Measurements from ENCODE around the gene APLP2. TPM values are rescaled to one million over a fixed set of nuclear protein-coding genes. Genes with fewer than 3 reads are reported as not detected.

Gene APLP2
- total and polyA plus RNA-seq, 2 of the 13 experiments (the other 11 are each of a cell fraction or from before 2014, with no cell fraction given) = 315 to 594 TPM

DNA sequence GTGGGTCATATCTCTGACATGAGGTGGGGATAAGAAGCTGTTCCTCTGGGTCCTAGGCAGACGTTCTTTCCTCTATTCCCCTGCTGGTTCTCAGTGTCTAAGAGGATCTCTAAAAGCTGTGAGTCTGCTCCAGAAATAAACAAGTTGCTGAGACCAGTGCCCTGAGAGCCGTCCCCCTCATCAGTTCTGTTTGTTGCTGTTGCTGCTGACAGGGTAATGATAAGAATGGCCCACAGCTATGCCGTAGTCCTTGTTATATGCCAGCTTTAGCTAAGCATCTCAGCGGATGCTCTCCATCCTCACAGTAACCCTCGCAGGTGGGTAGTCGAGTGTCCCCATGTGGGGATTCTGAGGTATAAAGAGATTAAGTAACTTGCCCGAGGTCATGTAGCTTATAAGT is 66.4 kb downstream of the APLP2 start:
- Histone ChIP-seq H3K9ac (ENCODE audit: insufficient read depth, low read depth, low read length) (no peak overlapping the region), H3K36me3 (replicated peaks in 1 of 2; ENCODE audit: control insufficient read depth in 1 of 2, insufficient read depth in 2 of 2, low read length in 2 of 2) (peaks cover 52 to 85% of the 10 kb centered on the region in 2 experiments), H3K4me3 (replicated peaks in 1 of 3; ENCODE audit: insufficient read depth in 1 of 3, low read depth in 2 of 3, low read length in 3 of 3) (no peak overlapping the region), H3K4me2 (ENCODE audit: low read depth, low read length) (no peak overlapping the region), H3K27me3 (ENCODE audit: control insufficient read depth in 1 of 2, insufficient read depth in 2 of 2, low read length in 2 of 2) (no peaks in the 10 kb centered on the region), H3K4me1 (ENCODE audit: insufficient read depth, low read length) (0 out of 2 replicates have a peak, but pooled peaks cover under 1% of the 10 kb centered on the region), H3K27ac (ENCODE audit: extremely low read length, insufficient read depth, low read length) (no peak overlapping the region), H2AFZ (ENCODE audit: low read length) (no peak overlapping the region), H3K79me2 (ENCODE audit: insufficient read depth, low read length) (peaks cover 4% of the 10 kb centered on the region), H3K9me3 (ENCODE audit: low read length) (no peaks in the 10 kb centered on the region), H4K20me1 (ENCODE audit: insufficient read depth, low read length) (no peaks in the 10 kb centered on the region)
- DNase-seq (ENCODE audit: low spot score) = no peak
- no peak for ATAC-seq
- intact Hi-C loops (cut with micrococcal nuclease; ENCODE audit: unreplicated experiment) = no loop called here
- WGBS (ENCODE audit: low lambda C conversion rate) = 81% methylated on average over 7 of the region's 7 CpGs
- in situ Hi-C loops (cut with HindIII; ENCODE audit: extremely low pct_ligation_motif_present, low pct_unique_long_range_greater_than_20kb) = loop anchor here (25.0 kb wide), 1 partner anchor 349 kb away; no protein-coding TSS in a partner anchor
- ChIA-PET CTCF (ENCODE audit: low intra/inter-chr PET ratio, low total read pairs) (no interaction called here), POLR2A (no interaction called here)
- no peak for FAIRE-seq
- no TSS peak for BruUV-seq (replicated peaks)
- TF ChIP-seq, protein P1, sequence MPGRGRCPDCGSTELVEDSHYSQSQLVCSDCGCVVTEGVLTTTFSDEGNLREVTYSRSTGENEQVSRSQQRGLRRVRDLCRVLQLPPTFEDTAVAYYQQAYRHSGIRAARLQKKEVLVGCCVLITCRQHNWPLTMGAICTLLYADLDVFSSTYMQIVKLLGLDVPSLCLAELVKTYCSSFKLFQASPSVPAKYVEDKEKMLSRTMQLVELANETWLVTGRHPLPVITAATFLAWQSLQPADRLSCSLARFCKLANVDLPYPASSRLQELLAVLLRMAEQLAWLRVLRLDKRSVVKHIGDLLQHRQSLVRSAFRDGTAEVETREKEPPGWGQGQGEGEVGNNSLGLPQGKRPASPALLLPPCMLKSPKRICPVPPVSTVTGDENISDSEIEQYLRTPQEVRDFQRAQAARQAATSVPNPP (CRISPR knock-in tag; IDR thresholded peaks at IDR 0.05) = no peak
- TF ChIP-seq SMAD3 (CRISPR knock-in tag; IDR thresholded peaks at IDR 0.05) = no peak
- TF ChIP-seq RFX1 (IDR thresholded peaks at IDR 0.05) = no peak
- no peak for TF ChIP-seq REL (CRISPR knock-in tag; conservative IDR thresholded peaks at IDR 0.05)
- TF ChIP-seq NR2F1 (CRISPR knock-in tag; IDR thresholded peaks at IDR 0.05) = no peak
- no peak for TF ChIP-seq ZSCAN9 (CRISPR knock-in tag; IDR thresholded peaks at IDR 0.05; ENCODE audit: borderline replicate concordance)
- TF ChIP-seq, protein P2, sequence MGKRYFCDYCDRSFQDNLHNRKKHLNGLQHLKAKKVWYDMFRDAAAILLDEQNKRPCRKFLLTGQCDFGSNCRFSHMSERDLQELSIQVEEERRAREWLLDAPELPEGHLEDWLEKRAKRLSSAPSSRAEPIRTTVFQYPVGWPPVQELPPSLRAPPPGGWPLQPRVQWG (CRISPR knock-in tag; IDR thresholded peaks at IDR 0.05; ENCODE audit: borderline replicate concordance, low read depth) = no peak
- no peak for TF ChIP-seq ZBTB8A (CRISPR knock-in tag; IDR thresholded peaks at IDR 0.05; ENCODE audit: borderline replicate concordance, low read depth)
- TF ChIP-seq SRF (IDR thresholded peaks at IDR 0.05; ENCODE audit: low read depth, low read length) = no peak
- no peak for TF ChIP-seq ZNF430 (CRISPR knock-in tag; IDR thresholded peaks at IDR 0.05)
- TF ChIP-seq ZNF441 (CRISPR knock-in tag; IDR thresholded peaks at IDR 0.05; ENCODE audit: borderline replicate concordance) = no peak
- TF ChIP-seq ZC3H13 (CRISPR knock-in tag; IDR thresholded peaks at IDR 0.05) = no peak
- TF ChIP-seq, protein P3, sequence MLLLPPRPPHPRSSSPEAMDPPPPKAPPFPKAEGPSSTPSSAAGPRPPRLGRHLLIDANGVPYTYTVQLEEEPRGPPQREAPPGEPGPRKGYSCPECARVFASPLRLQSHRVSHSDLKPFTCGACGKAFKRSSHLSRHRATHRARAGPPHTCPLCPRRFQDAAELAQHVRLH (CRISPR knock-in tag; IDR thresholded peaks at IDR 0.05; ENCODE audit: borderline replicate concordance, low read depth) = no peak
- TF ChIP-seq, protein P4, sequence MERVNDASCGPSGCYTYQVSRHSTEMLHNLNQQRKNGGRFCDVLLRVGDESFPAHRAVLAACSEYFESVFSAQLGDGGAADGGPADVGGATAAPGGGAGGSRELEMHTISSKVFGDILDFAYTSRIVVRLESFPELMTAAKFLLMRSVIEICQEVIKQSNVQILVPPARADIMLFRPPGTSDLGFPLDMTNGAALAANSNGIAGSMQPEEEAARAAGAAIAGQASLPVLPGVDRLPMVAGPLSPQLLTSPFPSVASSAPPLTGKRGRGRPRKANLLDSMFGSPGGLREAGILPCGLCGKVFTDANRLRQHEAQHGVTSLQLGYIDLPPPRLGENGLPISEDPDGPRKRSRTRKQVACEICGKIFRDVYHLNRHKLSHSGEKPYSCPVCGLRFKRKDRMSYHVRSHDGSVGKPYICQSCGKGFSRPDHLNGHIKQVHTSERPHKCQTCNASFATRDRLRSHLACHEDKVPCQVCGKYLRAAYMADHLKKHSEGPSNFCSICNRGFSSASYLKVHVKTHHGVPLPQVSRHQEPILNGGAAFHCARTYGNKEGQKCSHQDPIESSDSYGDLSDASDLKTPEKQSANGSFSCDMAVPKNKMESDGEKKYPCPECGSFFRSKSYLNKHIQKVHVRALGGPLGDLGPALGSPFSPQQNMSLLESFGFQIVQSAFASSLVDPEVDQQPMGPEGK (CRISPR knock-in tag; IDR thresholded peaks at IDR 0.05) = no peak
- TF ChIP-seq, protein P5, sequence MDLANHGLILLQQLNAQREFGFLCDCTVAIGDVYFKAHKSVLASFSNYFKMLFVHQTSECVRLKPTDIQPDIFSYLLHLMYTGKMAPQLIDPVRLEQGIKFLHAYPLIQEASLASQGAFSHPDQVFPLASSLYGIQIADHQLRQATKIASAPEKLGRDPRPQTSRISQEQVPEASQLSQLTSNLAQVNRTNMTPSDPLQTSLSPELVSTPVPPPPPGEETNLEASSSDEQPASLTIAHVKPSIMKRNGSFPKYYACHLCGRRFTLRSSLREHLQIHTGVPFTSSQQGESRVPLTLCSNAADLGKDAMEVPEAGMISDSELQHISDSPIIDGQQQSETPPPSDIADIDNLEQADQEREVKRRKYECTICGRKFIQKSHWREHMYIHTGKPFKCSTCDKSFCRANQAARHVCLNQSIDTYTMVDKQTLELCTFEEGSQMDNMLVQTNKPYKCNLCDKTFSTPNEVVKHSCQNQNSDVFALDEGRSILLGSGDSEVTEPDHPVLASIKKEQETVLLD (CRISPR knock-in tag; IDR thresholded peaks at IDR 0.05; ENCODE audit: low read depth) = no peak
- TF ChIP-seq ZSCAN12 (CRISPR knock-in tag; IDR thresholded peaks at IDR 0.05) = no peak
- no peak for TF ChIP-seq ZNF17 (CRISPR knock-in tag; IDR thresholded peaks at IDR 0.05)

Measured in HepG2 (cell line).